PC-3 (cell line): ENCODE data around the gene GGT5. TPM values are rescaled to one million over a fixed set of nuclear protein-coding genes. Genes with fewer than 3 reads are reported as not detected.

Experiments
- ATAC-seq: fragments of 200-7000 bp; cut with Tn5 transposase; 2 replicates; pipeline ENCODE4 v1.9.1; 2020; ENCODE audit warnings: mild to moderate bottlenecking, moderate library complexity
- BruUV-seq: library from RNA; stranded (reverse); fragments of 400-500 nt; replicated peaks from 2 replicates; lab custom pipeline; 2021; lab: Mats Ljungman, UMichigan
- CTCF ChIA-PET: fragments of 300-600 bp; sonication (Branson Sonifier 250); formaldehyde crosslinking; loops from one replicate; lab custom pipeline; 2022; ENCODE audit warnings: antibody characterized with exemption; lab: Charles Lee
- POLR2A ChIA-PET: fragments of 300-600 bp; sonication (Branson Sonifier 250); formaldehyde crosslinking; loops from one replicate; lab custom pipeline; 2022; ENCODE audit warnings: antibody characterized with exemption; ENCODE audit not compliant: unreplicated experiment; lab: Charles Lee
- DNase-seq: peaks from one replicate; pipeline ENCODE4 v3.0.0-alpha.2; 2015
- H2AFZ ChIP-seq: fragments of 300-600 bp; sonication (generic); 2 replicates; pipeline ENCODE4 v1.6.0; 2016; ENCODE audit warnings: antibody characterized with exemption, low read length
- H3F3A ChIP-seq: fragments of 300-600 bp; sonication (generic); one replicate; pipeline ENCODE4 v1.6.0; 2017; ENCODE audit warnings: antibody characterized with exemption, low read length, control low read depth, mild to moderate bottlenecking; ENCODE audit not compliant: unreplicated experiment
- H3K27ac ChIP-seq: fragments of 300-600 bp; sonication (generic); 2 replicates; pipeline ENCODE4 v1.5.1; 2016; ENCODE audit warnings: mild to moderate bottlenecking, low read length
- H3K27me3 ChIP-seq: fragments of 300-600 bp; sonication (generic); 2 replicates; pipeline ENCODE4 v1.6.1; 2016; ENCODE audit warnings: low read length, mixed read lengths
- H3K36me3 ChIP-seq: fragments of 300-600 bp; sonication (generic); 2 replicates; pipeline ENCODE4 v1.6.1; 2016; ENCODE audit warnings: low read depth, mixed run types, low read length, mixed read lengths
- H3K4me1 ChIP-seq: fragments of 300-600 bp; sonication (generic); 2 replicates; pipeline ENCODE4 v1.5.1; 2016; ENCODE audit warnings: low read length; ENCODE audit not compliant: insufficient read depth
- H3K4me2 ChIP-seq: fragments of 300-600 bp; sonication (generic); 2 replicates; pipeline ENCODE4 v1.6.0; 2016; ENCODE audit warnings: low read length
- H3K4me3 ChIP-seq: fragments of 300-600 bp; sonication (generic); 2 replicates; pipeline ENCODE4 v1.5.1; 2016; ENCODE audit warnings: mild to moderate bottlenecking, low read length, mixed read lengths
- H3K79me2 ChIP-seq: fragments of 300-600 bp; sonication (generic); 2 replicates; pipeline ENCODE4 v1.6.1; 2017; ENCODE audit warnings: low read length, mixed read lengths
- H3K9ac ChIP-seq: fragments of 300-600 bp; sonication (generic); 2 replicates; pipeline ENCODE4 v1.6.0; 2016; ENCODE audit warnings: mild to moderate bottlenecking, low read length
- H3K9me2 ChIP-seq: fragments of 300-600 bp; sonication (generic); replicated peaks from 2 replicates; pipeline ENCODE4 v1.6.1; 2016; ENCODE audit warnings: mixed run types, low read length, mixed read lengths
- H3K9me3 ChIP-seq: fragments of 300-600 bp; sonication (generic); 2 replicates; pipeline ENCODE4 v1.6.1; 2016; ENCODE audit warnings: low read length, mixed read lengths
- H4K20me1 ChIP-seq: fragments of 300-600 bp; sonication (generic); 2 replicates; pipeline ENCODE4 v1.6.1; 2016; ENCODE audit warnings: low read length, mixed read lengths
- EZH2 ChIP-seq: fragments of 300-600 bp; sonication (generic); IDR thresholded peaks from one replicate; pipeline ENCODE4 v1.6.1; 2017; ENCODE audit warnings: antibody characterized with exemption, mild to moderate bottlenecking, low read length; ENCODE audit not compliant: unreplicated experiment
- EZH2phosphoT487 ChIP-seq: fragments of 300-600 bp; sonication (generic); IDR thresholded peaks from 2 replicates; pipeline ENCODE4 v1.6.1; 2018; ENCODE audit warnings: mild to moderate bottlenecking, antibody characterized with exemption, low read length, borderline replicate concordance
- intact Hi-C: fragments of 100-400 bp; cut with micrococcal nuclease; formaldehyde crosslinking; loops from 2 replicates; pipeline ENCODE4 v1.9.0; 2023
- total RNA-seq: library from RNA; depleted of rRNA; stranded (reverse); fragments of >200 nt; gene quantifications from 2 replicates; pipeline ENCODE4 v1.2.3, GENCODE V29; 2014
- TF ChIP-seq, protein P1 (sequence below): fragments of 300-600 bp; sonication (generic); conservative IDR thresholded peaks from 2 replicates; pipeline ENCODE4 v1.5.1; 2017; ENCODE audit warnings: antibody characterized with exemption, low read depth, mild to moderate bottlenecking, low read length

The GGT5 gene
- total RNA-seq, 1 experiment from 2014 or later: 0.04 TPM

DNA sequence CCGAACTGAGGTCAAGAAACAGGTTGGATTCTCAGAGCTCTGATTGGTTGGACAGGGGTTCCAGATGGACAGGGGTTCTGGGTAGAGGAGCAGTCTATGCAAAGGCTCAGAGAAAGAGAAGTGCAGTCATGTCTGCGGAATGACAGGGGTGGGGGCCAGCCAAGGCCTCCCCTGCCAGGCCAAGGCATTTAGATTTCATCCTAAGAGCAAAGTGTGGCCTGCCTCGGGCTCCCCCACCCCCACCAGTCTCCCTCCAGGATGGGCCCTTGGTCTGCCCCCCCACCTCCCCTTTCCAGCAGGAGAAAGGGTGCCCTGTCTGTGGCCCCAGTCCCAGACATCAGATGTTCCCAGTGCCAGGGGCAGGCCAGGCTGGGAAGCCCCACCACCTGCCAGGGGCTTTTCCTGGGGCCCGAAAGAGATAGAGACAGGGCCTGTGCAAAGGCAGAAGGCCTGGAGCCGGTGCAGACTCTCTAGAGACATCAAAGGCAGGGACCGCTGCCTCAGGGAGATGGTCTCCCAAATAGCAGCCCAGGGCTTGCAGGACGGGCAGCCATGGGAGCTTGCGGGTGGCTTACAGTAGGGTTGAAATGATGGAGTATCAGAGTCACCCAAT is 54.2 kb downstream of the GGT5 start:
- ATAC-seq (no peak), DNase-seq (no peak)
- TF ChIP-seq EZH2phosphoT487 (no peak), EZH2 (no peak)
- TF ChIP-seq, protein P1, sequence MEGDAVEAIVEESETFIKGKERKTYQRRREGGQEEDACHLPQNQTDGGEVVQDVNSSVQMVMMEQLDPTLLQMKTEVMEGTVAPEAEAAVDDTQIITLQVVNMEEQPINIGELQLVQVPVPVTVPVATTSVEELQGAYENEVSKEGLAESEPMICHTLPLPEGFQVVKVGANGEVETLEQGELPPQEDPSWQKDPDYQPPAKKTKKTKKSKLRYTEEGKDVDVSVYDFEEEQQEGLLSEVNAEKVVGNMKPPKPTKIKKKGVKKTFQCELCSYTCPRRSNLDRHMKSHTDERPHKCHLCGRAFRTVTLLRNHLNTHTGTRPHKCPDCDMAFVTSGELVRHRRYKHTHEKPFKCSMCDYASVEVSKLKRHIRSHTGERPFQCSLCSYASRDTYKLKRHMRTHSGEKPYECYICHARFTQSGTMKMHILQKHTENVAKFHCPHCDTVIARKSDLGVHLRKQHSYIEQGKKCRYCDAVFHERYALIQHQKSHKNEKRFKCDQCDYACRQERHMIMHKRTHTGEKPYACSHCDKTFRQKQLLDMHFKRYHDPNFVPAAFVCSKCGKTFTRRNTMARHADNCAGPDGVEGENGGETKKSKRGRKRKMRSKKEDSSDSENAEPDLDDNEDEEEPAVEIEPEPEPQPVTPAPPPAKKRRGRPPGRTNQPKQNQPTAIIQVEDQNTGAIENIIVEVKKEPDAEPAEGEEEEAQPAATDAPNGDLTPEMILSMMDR: no peak
- Histone ChIP-seq H3K4me1 (peaks cover 11% of the 10 kb centered on the region), H3K4me3 (no peak overlapping the region), H3K9me3 (no peaks in the 10 kb centered on the region), H3F3A (no peaks in the 10 kb centered on the region), H3K4me2 (no peak overlapping the region), H3K36me3 (no peaks in the 10 kb centered on the region), H3K9me2 (no peaks in the 10 kb centered on the region), H3K9ac (no peak overlapping the region), H3K27ac (no peak overlapping the region), H3K27me3 (no peaks in the 10 kb centered on the region), H2AFZ (no peak overlapping the region), H3K79me2 (no peaks in the 10 kb centered on the region), H4K20me1 (no peaks in the 10 kb centered on the region)
- CTCF ChIA-PET: interaction anchor here (0.7 to 1.3 kb wide), 2 partner anchors 9 to 57 kb away, joined by 4 to 9 read pairs; no protein-coding TSS in a partner anchor
- BruUV-seq: no TSS peak
- intact Hi-C loops: no loop called here
- POLR2A ChIA-PET: no interaction called here

DNA sequence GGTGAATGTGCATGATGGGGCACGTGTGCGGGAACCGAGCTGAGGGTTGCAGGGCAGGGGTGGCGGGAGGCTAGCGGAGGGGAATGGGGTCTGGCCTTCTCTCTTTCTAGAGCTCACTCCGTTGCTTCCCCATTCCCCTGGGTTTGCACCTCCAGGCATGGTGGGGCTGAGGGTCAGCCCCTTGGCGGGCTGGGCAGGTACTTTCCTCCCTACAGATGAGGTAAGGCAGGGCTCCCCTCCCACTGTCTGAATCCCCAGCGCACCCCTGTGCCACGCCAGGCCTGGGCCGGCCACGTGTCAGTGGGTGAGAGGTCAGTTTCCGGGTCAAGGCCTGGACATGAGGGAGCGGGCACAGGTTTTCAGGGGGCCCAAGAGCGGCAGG is 54.7 kb downstream of the GGT5 start:
- BruUV-seq: no TSS peak
- Histone ChIP-seq H2AFZ (peak overlapping the region; percentile 81; the same call in 1 of the 2 replicates), H3K9me3 (no peaks in the 10 kb centered on the region), H3K79me2 (no peaks in the 10 kb centered on the region), H3F3A (no peaks in the 10 kb centered on the region), H3K27me3 (no peaks in the 10 kb centered on the region), H3K4me2 (no peak overlapping the region), H3K9ac (no peak overlapping the region), H3K9me2 (no peaks in the 10 kb centered on the region), H3K4me3 (no peak overlapping the region), H3K4me1 (peaks cover 9% of the 10 kb centered on the region), H3K27ac (no peak overlapping the region), H4K20me1 (no peaks in the 10 kb centered on the region), H3K36me3 (no peaks in the 10 kb centered on the region)
- ATAC-seq: no peak
- DNase-seq: no peak
- no peak for TF ChIP-seq EZH2phosphoT487
- TF ChIP-seq, protein P1: no peak
- TF ChIP-seq EZH2: no peak
- POLR2A ChIA-PET: no interaction called here
- intact Hi-C loops: no loop called here
- CTCF ChIA-PET: interaction anchor here (0.7 to 1.3 kb wide), 2 partner anchors 10 to 57 kb away, joined by 4 to 9 read pairs; no protein-coding TSS in a partner anchor
